ENCODE results near the gene ATP5F1D. TPM values are rescaled to one million over a fixed set of nuclear protein-coding genes. Genes with fewer than 3 reads are reported as not detected.

The ATP5F1D gene
- total RNA-seq, 2 donors from 2014 or later: 163 to 215 TPM

- ATAC-seq (peak; percentile 64 to 68), DNase-seq (ENCODE audit: low spot score) (peak; percentile 88)
- H3K9me3 Mint-ChIP-seq: no peaks in the 10 kb centered on the region
- no peaks in the 10 kb centered on the region for H3K27me3 Mint-ChIP-seq
- peak overlapping the region; percentile 81 for H3K4me3 Mint-ChIP-seq
- H3K36me3 Mint-ChIP-seq: no peaks in the 10 kb centered on the region
- peaks cover 23 to 41% of the 10 kb centered on the region in 2 donors for H3K4me1 Mint-ChIP-seq (ENCODE audit: low read depth in 2 of 2)
- H3K27ac Mint-ChIP-seq: peak overlapping the region; percentile 93 to 97
Observed at GRCh38 chr19:1259206-1259875, 17.8 kb downstream of the ATP5F1D start.

DNA sequence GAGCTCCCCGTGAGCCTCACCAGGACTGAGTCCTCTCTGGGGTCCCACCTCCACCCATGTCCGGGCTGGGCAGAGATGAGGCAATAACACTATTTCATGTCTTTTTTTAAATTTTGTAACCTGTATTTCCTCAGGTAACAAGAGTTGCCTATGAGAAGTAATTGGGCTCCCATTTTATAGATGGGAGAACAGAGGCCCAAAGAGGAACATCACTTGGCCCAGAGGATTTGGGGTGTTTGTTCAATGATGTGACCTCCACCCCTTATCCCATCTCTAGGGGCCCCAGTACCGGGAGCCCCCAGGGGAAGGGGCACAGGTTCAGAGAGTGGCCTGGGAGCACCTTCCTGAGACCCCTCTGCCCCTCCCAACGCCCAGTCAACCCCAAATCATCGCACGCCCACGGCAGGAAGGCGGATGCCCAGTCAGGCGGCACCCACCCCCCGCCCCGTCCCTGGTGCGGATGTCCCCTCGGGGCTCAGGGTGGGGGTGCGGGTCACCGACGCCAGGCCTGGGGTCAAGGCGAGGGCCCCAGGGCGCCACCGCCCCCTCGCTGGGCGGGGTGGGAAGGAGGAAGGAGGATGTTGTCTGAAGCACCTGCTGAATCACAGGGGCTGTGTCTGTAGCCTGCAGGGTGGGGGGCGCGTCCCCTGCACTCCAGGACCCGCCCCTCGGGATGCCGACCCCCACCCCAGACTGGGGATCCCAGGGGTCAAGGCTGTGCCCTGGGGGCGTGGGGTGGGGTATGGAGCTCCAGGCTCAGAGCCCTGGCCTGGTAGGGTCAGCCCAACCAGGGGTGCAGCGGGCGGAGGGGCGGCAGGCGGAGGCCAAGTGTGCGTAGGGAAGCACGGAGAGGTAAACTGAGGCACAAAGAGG lies 18.6 kb downstream of the ATP5F1D start:
- Mint-ChIP-seq H3K4me1 (ENCODE audit: low read depth in 2 of 2) (peaks cover 25 to 39% of the 10 kb centered on the region in 2 donors), H3K27me3 (no peaks in the 10 kb centered on the region), H3K4me3 (peak overlapping the region; percentile 93), H3K27ac (peak overlapping the region; percentile 93 to 97), H3K9me3 (no peaks in the 10 kb centered on the region), H3K36me3 (no peaks in the 10 kb centered on the region)
- DNase-seq (ENCODE audit: low spot score) (peak; percentile 76), ATAC-seq (peak; percentile 24 to 44)

DNA sequence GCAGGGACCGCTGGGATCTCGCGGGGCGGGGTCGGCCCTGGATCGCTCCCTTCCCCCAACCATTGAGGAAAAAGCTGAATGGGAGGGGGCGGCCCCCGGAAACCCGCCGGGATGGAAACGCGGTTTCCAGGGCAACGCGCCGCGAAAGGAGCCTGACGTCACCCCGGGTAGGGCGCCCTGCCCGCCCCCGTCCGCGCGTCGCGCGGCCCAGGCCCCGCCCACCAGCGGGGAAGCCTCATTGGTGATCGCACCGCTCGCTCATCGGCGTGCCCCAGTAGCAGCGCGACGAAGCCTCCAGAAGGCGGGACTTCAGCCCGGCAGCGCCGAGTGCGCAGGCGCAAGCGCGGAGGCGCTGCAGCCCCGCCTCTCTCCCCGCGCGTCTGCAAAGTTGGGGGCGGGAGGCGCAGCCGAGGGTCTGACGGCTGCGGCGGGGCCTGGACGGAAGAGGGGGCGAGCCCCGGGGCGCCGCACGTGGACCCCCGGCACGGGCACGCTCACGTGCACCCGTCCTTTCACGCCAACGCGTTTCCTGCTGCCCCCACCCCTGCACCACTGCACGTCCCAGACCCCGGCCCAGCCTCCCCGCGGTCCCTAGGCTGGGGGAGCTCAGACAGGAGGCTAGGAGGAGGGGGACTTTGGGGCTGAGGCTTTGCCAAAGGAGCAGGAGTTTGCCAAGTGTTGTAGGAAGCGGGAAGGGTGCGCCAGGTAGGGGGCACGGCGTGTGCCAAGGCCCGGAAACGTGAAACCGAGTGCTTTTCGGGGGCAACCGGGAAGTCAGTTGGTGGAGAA lies 19.4 kb downstream of the ATP5F1D start:
- Mint-ChIP-seq H3K9me3 (no peaks in the 10 kb centered on the region), H3K36me3 (no peaks in the 10 kb centered on the region), H3K4me3 (peak overlapping the region; percentile 93), H3K4me1 (ENCODE audit: low read depth in 2 of 2) (peaks cover 28 to 40% of the 10 kb centered on the region in 2 donors), H3K27ac (peak overlapping the region; percentile 91 to 93), H3K27me3 (no peaks in the 10 kb centered on the region)
- peak; percentile 93 for ATAC-seq
- DNase-seq (ENCODE audit: low spot score): peak; percentile 98

GRCh38 chr19:1261538-1261797 lies 19.9 kb downstream of the ATP5F1D start:
- Mint-ChIP-seq H3K27me3 (no peaks in the 10 kb centered on the region), H3K36me3 (no peaks in the 10 kb centered on the region), H3K4me1 (ENCODE audit: low read depth in 2 of 2) (peaks cover 28 to 40% of the 10 kb centered on the region in 2 donors), H3K4me3 (peak overlapping the region; percentile 93), H3K27ac (peak overlapping the region; percentile 91 to 93), H3K9me3 (no peaks in the 10 kb centered on the region)
- no peak for ATAC-seq
- no peak for DNase-seq (ENCODE audit: low spot score)

DNA sequence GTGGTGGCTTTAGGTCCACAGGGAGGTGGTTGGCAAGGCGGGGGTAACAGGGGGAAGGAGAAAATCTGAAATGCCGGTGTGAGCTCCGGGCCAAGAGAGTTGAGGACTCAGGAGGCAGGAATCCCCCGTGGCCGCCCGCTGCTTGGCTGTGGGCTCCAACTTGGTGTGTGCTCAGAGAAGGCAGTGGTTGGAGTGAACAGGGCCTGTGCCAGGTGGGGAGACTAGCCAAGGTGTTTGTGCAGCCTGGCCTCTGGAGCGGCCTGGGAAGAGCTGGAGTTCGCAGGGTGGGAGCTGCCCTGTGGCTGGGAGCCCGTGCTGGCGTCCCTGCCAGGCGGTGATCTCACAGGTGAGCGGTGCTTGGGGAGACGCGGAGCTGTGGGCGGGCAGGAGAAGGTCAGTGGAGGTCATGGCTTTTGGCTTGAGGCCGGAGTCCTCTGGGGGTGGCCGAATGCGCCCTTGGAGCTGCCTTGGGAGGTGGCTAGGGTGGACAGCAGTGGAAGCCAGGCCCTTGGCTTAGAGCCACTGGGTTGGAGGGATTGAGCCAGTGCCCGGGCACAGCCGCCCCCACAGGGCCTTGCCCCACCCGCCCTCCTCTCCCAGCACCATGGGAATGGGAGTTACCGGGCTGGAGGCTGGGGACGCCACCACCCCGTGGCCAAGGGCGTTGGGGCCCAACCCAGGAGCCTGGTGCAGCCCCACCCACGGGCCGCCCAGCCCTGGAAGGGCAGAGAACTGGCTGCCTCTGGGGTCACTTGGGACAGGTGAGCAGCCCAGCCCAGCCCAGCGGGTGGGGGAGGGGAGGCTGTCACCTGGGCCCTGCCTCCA lies 20.5 kb downstream of the ATP5F1D start:
- ATAC-seq (no peak), DNase-seq (ENCODE audit: low spot score) (peak; percentile 61)
- Mint-ChIP-seq H3K9me3 (no peaks in the 10 kb centered on the region), H3K36me3 (no peaks in the 10 kb centered on the region), H3K27ac (peak overlapping the region; percentile 91 to 93), H3K4me1 (ENCODE audit: low read depth in 2 of 2) (peaks cover 29 to 40% of the 10 kb centered on the region in 2 donors), H3K27me3 (no peaks in the 10 kb centered on the region), H3K4me3 (peak overlapping the region; percentile 93)

GRCh38 chr19:1262623-1263123 lies 21.1 kb downstream of the ATP5F1D start:
- Mint-ChIP-seq H3K27ac (no peak overlapping the region), H3K9me3 (no peaks in the 10 kb centered on the region), H3K27me3 (no peaks in the 10 kb centered on the region), H3K4me1 (ENCODE audit: low read depth in 2 of 2) (peaks cover 32 to 41% of the 10 kb centered on the region in 2 donors), H3K36me3 (no peaks in the 10 kb centered on the region), H3K4me3 (peak overlapping the region; percentile 34)
- peak; percentile 59 for DNase-seq (ENCODE audit: low spot score)
- no peak for ATAC-seq

- Mint-ChIP-seq H3K27me3 (no peaks in the 10 kb centered on the region), H3K4me3 (peak overlapping the region; percentile 34), H3K4me1 (ENCODE audit: low read depth in 2 of 2) (peaks cover 36 to 38% of the 10 kb centered on the region in 2 donors), H3K27ac (peak overlapping the region in 1 of 2 donors; percentile 82), H3K9me3 (no peaks in the 10 kb centered on the region), H3K36me3 (no peaks in the 10 kb centered on the region)
- no peak for DNase-seq (ENCODE audit: low spot score)
- ATAC-seq: no peak
Observed at GRCh38 chr19:1263188-1263587, 21.6 kb downstream of the ATP5F1D start.

- Mint-ChIP-seq H3K27me3 (no peaks in the 10 kb centered on the region), H3K27ac (peak overlapping the region; percentile 22 to 62), H3K9me3 (no peaks in the 10 kb centered on the region), H3K36me3 (peaks cover 2% of the 10 kb centered on the region), H3K4me1 (ENCODE audit: low read depth in 2 of 2) (peaks cover 39 to 41% of the 10 kb centered on the region in 2 donors), H3K4me3 (peak overlapping the region; percentile 36)
- DNase-seq (ENCODE audit: low spot score): peak; percentile 56
- no peak for ATAC-seq
Observed at GRCh38 chr19:1264801-1265614, 23.5 kb downstream of the ATP5F1D start.

DNA sequence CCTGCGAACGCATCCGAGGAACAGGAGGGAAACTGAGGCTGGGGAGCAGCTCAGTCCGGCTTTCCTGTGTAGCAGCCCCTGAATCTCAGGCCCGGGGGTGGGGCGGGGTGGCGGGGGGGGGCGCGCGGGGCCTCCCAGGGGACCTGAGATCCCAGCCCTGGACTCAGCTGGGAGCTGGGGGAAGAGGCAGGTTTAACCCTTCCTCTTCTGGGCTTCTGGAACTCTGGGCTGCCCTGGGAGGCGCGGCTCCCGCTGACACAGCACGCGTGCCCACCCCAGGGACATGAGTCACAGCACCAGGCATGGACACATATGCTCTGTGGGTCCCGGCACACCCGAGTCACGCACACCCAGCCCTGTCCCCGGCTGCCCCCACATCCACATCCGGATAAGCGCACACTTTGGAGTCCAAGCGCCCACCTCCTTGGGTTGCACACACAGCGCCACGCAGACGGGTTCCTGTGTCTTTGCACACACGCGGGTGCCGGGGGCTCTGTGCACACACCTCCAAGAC lies 24.1 kb downstream of the ATP5F1D start:
- ATAC-seq (peak in 1 of 2 donors; percentile 14), DNase-seq (ENCODE audit: low spot score) (peak; percentile 79)
- Mint-ChIP-seq H3K4me1 (ENCODE audit: low read depth in 2 of 2) (peaks cover 45 to 46% of the 10 kb centered on the region in 2 donors), H3K27ac (peak overlapping the region in 1 of 2 donors; percentile 22), H3K4me3 (peak overlapping the region; percentile 64), H3K9me3 (no peaks in the 10 kb centered on the region), H3K27me3 (no peaks in the 10 kb centered on the region), H3K36me3 (peaks cover 9% of the 10 kb centered on the region)

GRCh38 chr19:1266129-1266915 lies 24.8 kb downstream of the ATP5F1D start:
- Mint-ChIP-seq H3K4me3 (peak overlapping the region; percentile 64), H3K27ac (peak overlapping the region in 1 of 2 donors; percentile 22), H3K27me3 (no peaks in the 10 kb centered on the region), H3K4me1 (ENCODE audit: low read depth in 2 of 2) (peaks cover 49 to 50% of the 10 kb centered on the region in 2 donors), H3K36me3 (peaks cover 13% of the 10 kb centered on the region), H3K9me3 (no peaks in the 10 kb centered on the region)
- DNase-seq (ENCODE audit: low spot score) (peak; percentile 94), ATAC-seq (peak; percentile 68 to 78)

DNA sequence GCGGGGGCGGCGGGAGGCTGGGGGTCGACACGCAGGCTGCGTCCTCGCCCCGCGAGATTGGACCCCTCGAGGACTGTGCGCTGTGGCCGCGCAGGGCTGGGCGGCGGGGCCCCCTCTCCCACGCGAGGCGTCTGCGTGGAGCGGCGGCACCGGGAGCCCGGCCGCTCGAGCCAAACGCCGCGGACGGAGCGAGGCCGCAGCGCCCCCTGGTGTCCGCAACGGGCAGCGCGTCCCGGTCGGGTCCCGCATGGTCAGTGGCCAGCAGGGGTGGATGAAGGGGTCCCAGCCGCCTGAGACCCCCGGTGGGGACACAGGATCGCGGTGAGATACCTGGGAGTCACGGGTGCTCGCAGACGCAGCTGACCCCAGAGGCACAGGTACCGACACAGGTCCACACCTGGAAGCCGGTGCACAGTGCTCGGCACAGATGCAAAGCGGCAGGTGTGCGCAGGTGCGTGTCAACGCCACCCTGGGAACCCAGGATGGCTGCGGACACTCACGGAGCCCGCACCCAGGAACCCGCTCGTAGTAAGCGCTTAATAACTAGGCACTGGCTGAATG lies 25.4 kb downstream of the ATP5F1D start:
- Mint-ChIP-seq H3K4me1 (ENCODE audit: low read depth in 2 of 2) (peaks cover 49 to 50% of the 10 kb centered on the region in 2 donors), H3K27me3 (no peaks in the 10 kb centered on the region), H3K27ac (no peak overlapping the region), H3K4me3 (peak overlapping the region; percentile 81), H3K36me3 (peaks cover 13% of the 10 kb centered on the region), H3K9me3 (no peaks in the 10 kb centered on the region)
- DNase-seq (ENCODE audit: low spot score) (peak; percentile 87), ATAC-seq (peak; percentile 27 to 38)
